ENCODE results near the gene ERAS.
"Not testable (repeated sequence)": the region's sequence is repeated elsewhere in the genome, so short reads cannot be mapped to it uniquely, and the experiment has no call there.

ERAS gene

GRCh38 chrX:48839686-48840085, 13.4 kb downstream of the ERAS start:
- Histone ChIP-seq H3K79me1 (ENCODE audit: low read depth, low read length) (no peaks in the 10 kb centered on the region), H3K9me3 (replicated peaks in 1 of 2; ENCODE audit: control insufficient read depth in 2 of 2, insufficient read depth in 1 of 2, low read depth in 1 of 2, low read length in 2 of 2) (no peaks in the 10 kb centered on the region), H4K8ac (ENCODE audit: low read depth, low read length) (no peak overlapping the region), H3K4me1 (ENCODE audit: control insufficient read depth in 2 of 2, insufficient read depth in 1 of 2, low read depth in 1 of 2, low read length in 2 of 2) (peaks cover 2 to 3% of the 10 kb centered on the region in 2 donors), H2BK5ac (ENCODE audit: low read length) (no peak overlapping the region), H3K18ac (ENCODE audit: low read length) (no peak overlapping the region), H2BK120ac (ENCODE audit: low read depth, low read length) (no peak overlapping the region), H3K27me3 (ENCODE audit: control insufficient read depth in 3 of 3, insufficient read depth in 3 of 3, low read depth in 1 of 3, low read length in 3 of 3) (peaks cover 0 to 11% (median 2%) of the 10 kb centered on the region in 3 experiments), H3K23ac (ENCODE audit: low read depth, low read length, poor library complexity) (no peak overlapping the region), H2AFZ (ENCODE audit: low read length) (no peak overlapping the region), H3K14ac (ENCODE audit: low read length) (no peak overlapping the region), H3K4me3 (ENCODE audit: low read length in 2 of 2) (no peak overlapping the region), H2BK12ac (ENCODE audit: low read length) (no peak overlapping the region), H2AK5ac (ENCODE audit: low read depth, low read length) (no peak overlapping the region), H2BK15ac (ENCODE audit: low read length) (no peak overlapping the region), H3K27ac (replicated peaks; ENCODE audit: low read length) (no peak overlapping the region), H3K36me3 (replicated peaks in 1 of 2; ENCODE audit: control insufficient read depth in 2 of 2, insufficient read depth in 2 of 2, low read length in 2 of 2) (no peaks in the 10 kb centered on the region), H3K9ac (ENCODE audit: low read depth, low read length, poor library complexity) (no peak overlapping the region), H4K91ac (ENCODE audit: low read depth, low read length, poor library complexity) (no peak overlapping the region), H3K4ac (ENCODE audit: low read length) (no peak overlapping the region), H3K4me2 (ENCODE audit: insufficient read depth, low read length, poor library complexity, severe bottlenecking) (no peak overlapping the region)
- DNase-seq (ENCODE audit: low spot score) = no peak
- WGBS, 2 donors (ENCODE audit: extremely low coverage in 2 of 2, insufficient read length in 2 of 2, insufficient replicate concordance in 1 of 2) = no CpG with 5 or more reads among the region's 10 CpGs

DNA sequence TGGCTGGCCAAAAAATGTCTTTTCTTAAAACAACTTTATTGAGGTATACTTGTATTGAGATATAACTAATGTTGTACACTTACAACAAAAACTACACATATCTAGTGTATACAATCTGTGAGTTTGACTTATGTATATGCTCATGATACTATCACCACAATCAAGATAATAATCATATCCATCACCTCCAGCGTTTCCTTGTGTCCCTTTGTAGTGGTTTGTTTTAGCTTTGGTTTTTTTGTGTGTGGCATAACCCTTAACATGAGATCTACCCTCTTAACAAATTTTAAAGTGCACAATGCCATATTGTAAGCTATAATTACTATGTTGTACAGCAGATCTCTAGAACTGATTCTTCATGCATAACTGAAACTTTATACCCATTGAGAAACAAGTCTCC, 22.5 kb downstream of the ERAS start:
- H3K4ac ChIP-seq (ENCODE audit: low read length) = no peak overlapping the region
- H2BK5ac ChIP-seq (ENCODE audit: low read length) = no peak overlapping the region
- no peak overlapping the region for H3K27ac ChIP-seq (replicated peaks; ENCODE audit: low read length)
- no peak overlapping the region for H2BK12ac ChIP-seq (ENCODE audit: low read length)
- no peak for DNase-seq (ENCODE audit: low spot score)
- no peak overlapping the region for H3K18ac ChIP-seq (ENCODE audit: low read length)
- H2AFZ ChIP-seq (ENCODE audit: low read length) = no peak overlapping the region
- no peak overlapping the region for H3K14ac ChIP-seq (ENCODE audit: low read length)
- no peaks in the 10 kb centered on the region for H3K4me1 ChIP-seq (ENCODE audit: control insufficient read depth in 2 of 2, insufficient read depth in 1 of 2, low read depth in 1 of 2, low read length in 2 of 2)
- peaks cover 0 to 3% (median 0%) of the 10 kb centered on the region in 3 experiments for H3K27me3 ChIP-seq (ENCODE audit: control insufficient read depth in 3 of 3, insufficient read depth in 3 of 3, low read depth in 1 of 3, low read length in 3 of 3)
- H3K4me3 ChIP-seq (ENCODE audit: low read length in 2 of 2) = no peak overlapping the region
- no peaks in the 10 kb centered on the region for H3K9me3 ChIP-seq (replicated peaks in 1 of 2; ENCODE audit: control insufficient read depth in 2 of 2, insufficient read depth in 1 of 2, low read depth in 1 of 2, low read length in 2 of 2)
- H2BK15ac ChIP-seq (ENCODE audit: low read length) = no peak overlapping the region
- no peaks in the 10 kb centered on the region for H3K36me3 ChIP-seq (replicated peaks in 1 of 2; ENCODE audit: control insufficient read depth in 2 of 2, insufficient read depth in 2 of 2, low read length in 2 of 2)
- no peak overlapping the region for H4K8ac ChIP-seq (ENCODE audit: low read depth, low read length)
- no peak overlapping the region for H3K9ac ChIP-seq (ENCODE audit: low read depth, low read length, poor library complexity)
- no peak overlapping the region for H3K4me2 ChIP-seq (ENCODE audit: insufficient read depth, low read length, poor library complexity, severe bottlenecking)
- no peak overlapping the region for H4K91ac ChIP-seq (ENCODE audit: low read depth, low read length, poor library complexity)
- H2AK5ac ChIP-seq (ENCODE audit: low read depth, low read length) = no peak overlapping the region
- H3K23ac ChIP-seq (ENCODE audit: low read depth, low read length, poor library complexity) = no peak overlapping the region
- H2BK120ac ChIP-seq (ENCODE audit: low read depth, low read length) = no peak overlapping the region
- H3K79me1 ChIP-seq (ENCODE audit: low read depth, low read length) = no peaks in the 10 kb centered on the region
- no CpG with 5 or more reads among the region's 1 CpG for WGBS, 2 donors (ENCODE audit: extremely low coverage in 2 of 2, insufficient read length in 2 of 2, insufficient replicate concordance in 1 of 2)

DNA sequence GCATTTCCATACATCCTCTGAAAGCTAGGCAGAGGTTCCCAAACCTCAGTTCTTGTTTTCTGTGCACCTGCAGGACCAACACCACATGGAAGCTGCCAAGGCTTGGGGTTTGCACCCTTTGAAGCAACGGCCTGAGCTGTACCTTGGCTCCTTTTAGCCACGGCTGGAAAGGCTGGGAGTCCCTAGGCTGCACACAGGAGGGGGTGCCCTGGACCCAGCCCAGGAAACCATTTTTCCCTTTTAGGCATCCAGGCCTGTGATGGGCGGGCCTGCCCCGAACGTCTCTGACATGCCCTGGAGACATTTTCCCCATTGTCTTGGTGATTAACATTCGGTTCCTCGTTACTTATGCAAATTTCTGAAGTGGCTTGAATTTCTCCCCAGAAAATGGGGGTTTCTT, 26.5 kb downstream of the ERAS start:
- Histone ChIP-seq H3K4me1 (ENCODE audit: control insufficient read depth in 2 of 2, insufficient read depth in 1 of 2, low read depth in 1 of 2, low read length in 2 of 2) (no peaks in the 10 kb centered on the region), H3K36me3 (replicated peaks in 1 of 2; ENCODE audit: control insufficient read depth in 2 of 2, insufficient read depth in 2 of 2, low read length in 2 of 2) (no peaks in the 10 kb centered on the region), H2BK12ac (ENCODE audit: low read length) (no peak overlapping the region), H3K4me2 (ENCODE audit: insufficient read depth, low read length, poor library complexity, severe bottlenecking) (no peak overlapping the region), H3K18ac (ENCODE audit: low read length) (no peak overlapping the region), H3K14ac (ENCODE audit: low read length) (no peak overlapping the region), H3K23ac (ENCODE audit: low read depth, low read length, poor library complexity) (no peak overlapping the region), H3K4me3 (ENCODE audit: low read length in 2 of 2) (no peak overlapping the region), H2BK15ac (ENCODE audit: low read length) (no peak overlapping the region), H3K27me3 (ENCODE audit: control insufficient read depth in 3 of 3, insufficient read depth in 3 of 3, low read depth in 1 of 3, low read length in 3 of 3) (peaks cover 0 to 3% (median 0%) of the 10 kb centered on the region in 3 experiments), H3K9ac (ENCODE audit: low read depth, low read length, poor library complexity) (no peak overlapping the region), H2BK120ac (ENCODE audit: low read depth, low read length) (no peak overlapping the region), H3K27ac (replicated peaks; ENCODE audit: low read length) (no peak overlapping the region), H2AK5ac (ENCODE audit: low read depth, low read length) (no peak overlapping the region), H2AFZ (ENCODE audit: low read length) (no peak overlapping the region), H3K79me1 (ENCODE audit: low read depth, low read length) (no peaks in the 10 kb centered on the region), H4K91ac (ENCODE audit: low read depth, low read length, poor library complexity) (no peak overlapping the region), H2BK5ac (ENCODE audit: low read length) (no peak overlapping the region), H3K9me3 (replicated peaks in 1 of 2; ENCODE audit: control insufficient read depth in 2 of 2, insufficient read depth in 1 of 2, low read depth in 1 of 2, low read length in 2 of 2) (no peaks in the 10 kb centered on the region), H4K8ac (ENCODE audit: low read depth, low read length) (no peak overlapping the region), H3K4ac (ENCODE audit: low read length) (no peak overlapping the region)
- WGBS, 2 donors (ENCODE audit: extremely low coverage in 2 of 2, insufficient read length in 2 of 2, insufficient replicate concordance in 1 of 2) = no CpG with 5 or more reads among the region's 7 CpGs
- no peak for DNase-seq (ENCODE audit: low spot score)

DNA sequence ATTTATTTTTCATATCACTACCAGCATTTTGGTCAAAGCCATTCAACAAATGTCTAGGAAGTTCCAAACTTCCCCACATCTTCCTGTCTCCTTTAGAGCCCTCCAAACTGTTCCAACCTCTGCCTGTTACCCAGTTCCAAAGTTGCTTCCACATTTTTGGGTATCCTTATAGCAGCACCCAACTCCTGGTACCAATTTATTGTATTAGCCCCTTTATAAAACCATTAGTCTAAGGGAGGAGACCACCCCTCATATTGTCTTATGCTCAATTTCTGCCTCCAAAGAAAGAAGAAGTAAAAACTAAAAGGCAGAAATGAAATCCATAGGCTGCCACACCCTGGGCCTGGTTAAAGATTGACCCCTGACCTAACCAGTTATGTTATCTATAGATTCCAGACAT, 27.2 kb downstream of the ERAS start:
- not testable (repeated sequence) for H3K4me1 ChIP-seq (ENCODE audit: control insufficient read depth in 2 of 2, insufficient read depth in 1 of 2, low read depth in 1 of 2, low read length in 2 of 2); H3K23ac ChIP-seq (ENCODE audit: low read depth, low read length, poor library complexity); H2AK5ac ChIP-seq (ENCODE audit: low read depth, low read length); H3K27me3 ChIP-seq (ENCODE audit: control insufficient read depth in 3 of 3, insufficient read depth in 3 of 3, low read depth in 1 of 3, low read length in 3 of 3); H3K4me2 ChIP-seq (ENCODE audit: insufficient read depth, low read length, poor library complexity, severe bottlenecking); DNase-seq (ENCODE audit: low spot score); H2BK120ac ChIP-seq (ENCODE audit: low read depth, low read length); H2BK12ac ChIP-seq (ENCODE audit: low read length); H2BK5ac ChIP-seq (ENCODE audit: low read length); H4K91ac ChIP-seq (ENCODE audit: low read depth, low read length, poor library complexity); H2BK15ac ChIP-seq (ENCODE audit: low read length); H4K8ac ChIP-seq (ENCODE audit: low read depth, low read length); H3K4me3 ChIP-seq (ENCODE audit: low read length in 2 of 2); H2AFZ ChIP-seq (ENCODE audit: low read length); H3K27ac ChIP-seq (replicated peaks; ENCODE audit: low read length); H3K9me3 ChIP-seq (replicated peaks in 1 of 2; ENCODE audit: control insufficient read depth in 2 of 2, insufficient read depth in 1 of 2, low read depth in 1 of 2, low read length in 2 of 2); H3K9ac ChIP-seq (ENCODE audit: low read depth, low read length, poor library complexity); H3K36me3 ChIP-seq (replicated peaks in 1 of 2; ENCODE audit: control insufficient read depth in 2 of 2, insufficient read depth in 2 of 2, low read length in 2 of 2); H3K14ac ChIP-seq (ENCODE audit: low read length); H3K4ac ChIP-seq (ENCODE audit: low read length); H3K18ac ChIP-seq (ENCODE audit: low read length); H3K79me1 ChIP-seq (ENCODE audit: low read depth, low read length)
